GM19328 (cell line): ENCODE measurements around the gene CRKL.

Experiments
- ATAC-seq: cut with Tn5 transposase; IDR thresholded peaks from one replicate; pipeline ENCODE4 v1.9.1; 2021; ENCODE audit warnings: mild to moderate bottlenecking, moderate library complexity; ENCODE audit not compliant: unreplicated experiment

The CRKL gene

GRCh38 chr22:20994902-20995241 is 77.7 kb downstream of the CRKL start:
- no peak for ATAC-seq

- ATAC-seq = no peak
These were observed 78.3 kb downstream of the CRKL start for GRCh38 chr22:20995329-20996030.

- no peak for ATAC-seq
These were observed 78.8 kb downstream of the CRKL start for GRCh38 chr22:20996031-20996410.

- no peak for ATAC-seq
These were observed 79.7 kb downstream of the CRKL start for GRCh38 chr22:20996598-20997535.

GRCh38 chr22:20997536-20998257 is 80.5 kb downstream of the CRKL start:
- no peak for ATAC-seq

GRCh38 chr22:20998411-20999336 is 81.5 kb downstream of the CRKL start:
- ATAC-seq = no peak

GRCh38 chr22:20999350-21000206 is 82.4 kb downstream of the CRKL start:
- ATAC-seq = no peak

GRCh38 chr22:21000207-21000986 is 83.2 kb downstream of the CRKL start:
- no peak for ATAC-seq

- peak; percentile 4 for ATAC-seq
These were observed 83.9 kb downstream of the CRKL start for GRCh38 chr22:21000987-21001600.

- peak; percentile 78 for ATAC-seq
These were observed 84.6 kb downstream of the CRKL start, which contains the start of gene THAP7 for GRCh38 chr22:21001601-21002325. Gene THAP7 (minus strand): TSS chr22:21002118. CDS start chr22:21001911, 207 bp downstream.
